ENCODE results near the gene MFRP. TPM values are rescaled to one million over a fixed set of nuclear protein-coding genes. Genes with fewer than 3 reads are reported as not detected.
A peak's percentile ranks its signal among the peaks of the same experiment; 100 is the strongest.

The MFRP gene
- total RNA-seq, 1 donor, result not detected

GRCh38 chr11:119367661-119368120 lies 21.2 kb upstream of the MFRP start:
- no peak for TF ChIP-seq CTCF (IDR thresholded peaks at IDR 0.05; ENCODE audit: insufficient read depth, low read length)
- no peak overlapping the region for H3K4me3 ChIP-seq (ENCODE audit: low read depth, low read length)
- DNase-seq (ENCODE audit: low read depth), result no peak

GRCh38 chr11:119366690-119367620 lies 20.4 kb upstream of the MFRP start:
- no peak for TF ChIP-seq CTCF (IDR thresholded peaks at IDR 0.05; ENCODE audit: insufficient read depth, low read length)
- DNase-seq (ENCODE audit: low read depth), result no peak
- no peak overlapping the region for H3K4me3 ChIP-seq (ENCODE audit: low read depth, low read length)

GRCh38 chr11:119365071-119365591 lies 18.6 kb upstream of the MFRP start:
- DNase-seq (ENCODE audit: low read depth), result no peak
- no peak for TF ChIP-seq CTCF (IDR thresholded peaks at IDR 0.05; ENCODE audit: insufficient read depth, low read length)
- H3K4me3 ChIP-seq (ENCODE audit: low read depth, low read length), result no peak overlapping the region

- no peak for DNase-seq (ENCODE audit: low read depth)
- H3K4me3 ChIP-seq (ENCODE audit: low read depth, low read length), result peak overlapping the region; percentile 51
- TF ChIP-seq CTCF (IDR thresholded peaks at IDR 0.05; ENCODE audit: insufficient read depth, low read length), result no peak
Measured at GRCh38 chr11:119363851-119364590, 17.5 kb upstream of the MFRP start.

GRCh38 chr11:119363081-119363850 lies 16.8 kb upstream of the MFRP start:
- TF ChIP-seq CTCF (IDR thresholded peaks at IDR 0.05; ENCODE audit: insufficient read depth, low read length), result no peak
- DNase-seq (ENCODE audit: low read depth), result no peak
- H3K4me3 ChIP-seq (ENCODE audit: low read depth, low read length), result no peak overlapping the region

- H3K4me3 ChIP-seq (ENCODE audit: low read depth, low read length), result no peak overlapping the region
- no peak for DNase-seq (ENCODE audit: low read depth)
- no peak for TF ChIP-seq CTCF (IDR thresholded peaks at IDR 0.05; ENCODE audit: insufficient read depth, low read length)
Measured at GRCh38 chr11:119362741-119363080, 16.2 kb upstream of the MFRP start.
